Endometrial microvascular endothelial cells (primary cell): ENCODE data around the gene SRSF12. TPM values are rescaled to one million over a fixed set of nuclear protein-coding genes. Genes with fewer than 3 reads are reported as not detected.
"Not testable (repeated sequence)": the region's sequence is repeated elsewhere in the genome, so short reads cannot be mapped to it uniquely, and the experiment has no call there.

Source experiments
- in situ Hi-C: cut with HindIII; loops from 2 replicates; pipeline ENCODE4 v1.10.0; 2017; ENCODE audit warnings: low sequenced_read_pairs, low pct_unique_long_range_greater_than_20kb; ENCODE audit errors: inconsistent ontology term
- total RNA-seq: library from RNA; depleted of rRNA; stranded (reverse); fragments of >200 nt; gene quantifications from one replicate; pipeline ENCODE4 v1.2.3, GENCODE V29; 2015; ENCODE audit errors: inconsistent ontology term

Gene SRSF12
- total RNA-seq, 1 donor from 2014 or later = 0.09 TPM

DNA sequence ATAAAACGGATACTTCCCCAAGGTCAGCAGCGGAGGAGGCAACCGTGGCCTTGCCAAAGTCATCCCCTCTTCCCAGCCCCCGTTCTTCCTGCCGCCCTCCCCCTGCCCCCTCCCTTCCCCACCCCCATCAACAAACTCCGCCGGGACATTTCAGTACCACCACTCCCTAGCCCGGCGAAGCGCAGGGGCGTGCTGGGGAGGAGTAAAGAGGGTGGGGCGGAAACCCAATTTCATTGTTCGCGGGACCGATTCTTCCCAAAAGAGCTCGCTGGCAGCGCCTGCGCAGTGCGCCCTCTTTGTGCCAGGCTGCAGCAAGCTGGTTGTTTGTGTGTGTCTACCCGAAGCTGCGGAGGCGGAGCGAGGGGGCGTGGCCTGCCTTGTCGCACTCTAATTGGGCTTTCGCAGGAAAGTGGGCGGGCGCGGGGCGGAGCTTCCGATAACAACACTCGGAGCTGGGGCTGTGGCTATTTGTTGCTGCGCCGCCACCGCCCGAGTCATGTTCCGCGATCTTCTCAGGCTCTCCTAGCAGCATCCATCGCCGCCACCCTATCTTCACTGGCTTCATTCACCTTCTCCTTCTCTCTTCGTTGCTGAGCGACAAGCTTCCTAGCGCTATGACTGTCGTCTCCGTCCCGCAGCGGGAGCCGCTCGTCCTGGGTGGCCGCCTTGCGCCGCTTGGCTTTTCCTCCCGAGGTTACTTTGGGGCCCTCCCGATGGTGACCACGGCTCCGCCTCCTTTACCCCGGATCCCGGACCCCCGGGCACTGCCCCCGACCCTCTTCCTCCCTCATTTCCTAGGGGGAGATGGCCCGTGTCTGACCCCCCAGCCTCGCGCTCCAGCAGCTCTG lies 37.4 kb downstream of the SRSF12 start, which contains the start of gene PNRC1:
TSS of gene PNRC1 (plus strand) at position 471 of the 848 bp plus-strand sequence. CDS start at position 615, 144 bp downstream.
- in situ Hi-C loops = no loop called here

DNA sequence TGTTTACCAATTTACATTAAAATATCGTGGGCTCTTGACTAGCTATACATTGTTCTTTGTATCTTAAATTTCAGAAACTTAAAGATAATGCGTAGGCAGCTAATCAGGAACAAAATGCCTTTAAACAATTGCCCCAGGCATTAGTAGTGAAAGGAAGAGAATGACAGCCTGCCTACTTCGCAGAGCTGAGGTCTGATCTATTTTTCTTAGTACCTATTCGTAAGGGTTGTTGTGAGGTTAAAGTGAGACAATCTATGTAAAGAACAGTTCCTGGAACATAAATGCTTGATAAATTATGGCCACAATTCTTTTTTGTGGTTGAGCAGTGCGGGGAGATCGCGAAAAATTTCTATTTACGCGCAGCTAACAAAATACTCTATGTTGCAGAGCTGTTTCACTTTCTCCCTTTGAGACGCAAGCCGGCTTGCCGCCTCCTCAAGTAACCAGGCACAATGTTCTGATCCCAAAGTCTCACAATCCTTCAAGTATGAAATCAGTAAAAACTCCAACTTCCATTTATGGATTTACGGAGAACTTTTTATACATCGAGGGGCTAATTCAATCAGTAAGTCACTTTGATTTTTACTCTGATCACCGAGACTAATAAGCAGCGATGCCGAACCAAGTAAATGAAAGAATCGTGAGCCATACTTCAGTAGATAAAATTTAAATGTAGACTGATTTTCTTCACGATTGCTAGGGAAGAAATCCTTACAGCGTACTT lies 38.2 kb downstream of the SRSF12 start:
- in situ Hi-C loops = no loop called here

DNA sequence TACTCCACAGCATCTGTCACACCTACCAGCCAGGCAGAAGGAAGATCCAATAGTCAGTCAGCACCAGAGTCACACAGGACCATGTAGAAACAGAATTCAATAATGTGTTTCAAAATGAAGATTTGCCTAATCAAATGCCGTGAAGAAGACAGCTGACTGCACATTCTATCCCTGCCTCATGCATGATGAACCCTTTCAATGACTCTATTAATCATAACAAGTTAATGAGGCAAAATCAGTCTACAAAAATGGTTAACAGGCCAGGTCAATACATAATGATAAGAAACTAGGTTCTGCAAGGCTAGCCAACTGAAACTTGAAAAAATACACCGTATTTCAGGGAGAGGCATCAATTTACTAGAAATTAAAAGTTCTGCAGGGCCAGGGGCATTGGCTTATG lies 44.0 kb downstream of the SRSF12 start:
- in situ Hi-C loops = no loop called here

DNA sequence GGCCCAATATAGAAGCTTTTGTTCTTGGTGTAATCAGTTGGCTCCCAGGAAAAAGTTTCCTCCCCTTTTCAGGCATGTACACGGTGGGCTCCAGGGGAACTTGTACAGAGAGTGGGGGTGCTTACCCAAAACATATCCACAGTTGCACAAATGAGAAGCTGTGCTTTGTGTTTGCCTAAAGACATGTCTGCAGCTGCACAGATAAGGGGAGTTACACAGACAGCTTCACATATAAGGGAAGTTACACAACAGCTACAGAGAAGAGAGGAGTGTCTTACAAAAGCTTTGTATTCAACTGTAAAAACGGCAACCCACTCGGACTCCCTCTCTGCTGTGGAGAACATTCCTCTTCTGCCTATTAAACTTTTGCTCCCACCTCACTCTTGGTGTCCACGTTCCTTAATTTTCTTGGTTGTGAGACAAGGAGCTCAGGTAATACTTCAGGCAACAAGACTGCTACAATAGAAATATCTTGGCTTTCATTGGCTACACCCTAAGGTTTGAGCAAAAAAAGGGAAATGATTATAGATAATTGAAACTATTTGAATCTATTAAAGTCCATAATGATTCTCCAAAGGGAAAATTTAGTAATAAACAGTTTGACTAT lies 44.8 kb downstream of the SRSF12 start:
- in situ Hi-C loops = no loop called here

DNA sequence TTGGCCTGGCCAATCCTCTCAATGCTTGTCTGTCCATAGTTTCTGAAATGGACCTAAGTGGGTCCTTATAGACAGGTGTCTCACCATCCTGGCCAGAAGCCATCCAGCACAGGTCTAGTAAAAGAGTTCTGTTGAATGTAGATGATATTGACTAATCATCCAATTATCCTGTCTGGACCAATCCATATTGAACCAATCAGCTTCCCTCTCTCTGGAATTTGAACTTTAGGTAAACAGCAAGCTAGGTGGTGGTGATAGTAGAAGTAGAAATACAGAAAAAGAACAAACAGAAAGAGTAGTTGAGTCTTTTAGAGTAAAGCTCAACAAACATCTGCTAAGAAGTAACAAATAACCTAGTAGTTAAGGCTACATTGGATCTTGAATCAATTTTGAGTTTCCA lies 46.8 kb downstream of the SRSF12 start:
- in situ Hi-C loops = no loop called here

DNA sequence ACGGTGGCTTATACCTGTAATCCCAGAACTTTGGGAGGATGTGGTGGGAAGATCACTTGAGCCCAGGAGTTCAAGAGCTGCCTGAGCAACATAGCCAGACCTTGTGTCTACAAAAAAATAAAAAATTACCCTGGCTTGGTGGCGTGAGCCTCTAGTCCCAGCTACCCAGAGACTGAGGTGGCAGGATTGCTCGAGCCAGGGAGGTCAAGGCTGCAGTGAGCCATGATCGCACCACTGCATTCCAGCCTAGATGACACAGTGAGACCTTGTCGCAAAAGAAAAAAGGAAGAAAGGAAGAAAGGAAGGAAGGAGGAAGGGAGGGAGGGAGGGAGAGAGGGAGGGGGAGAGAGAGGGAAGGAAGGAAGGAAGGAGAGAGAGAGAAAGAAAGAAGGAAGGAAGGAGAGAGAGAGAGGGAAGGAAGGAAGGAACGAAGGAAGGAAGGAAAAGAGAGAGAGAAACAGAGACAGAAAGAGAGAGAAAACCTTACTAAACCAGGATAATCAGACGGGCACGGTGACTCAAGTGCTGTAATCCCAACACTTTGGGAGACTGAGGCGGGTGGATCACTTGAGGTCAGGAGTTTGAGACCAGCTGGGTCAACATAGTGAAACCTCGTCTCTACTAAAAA lies 48.2 kb downstream of the SRSF12 start:
- in situ Hi-C loops = no loop called here

DNA sequence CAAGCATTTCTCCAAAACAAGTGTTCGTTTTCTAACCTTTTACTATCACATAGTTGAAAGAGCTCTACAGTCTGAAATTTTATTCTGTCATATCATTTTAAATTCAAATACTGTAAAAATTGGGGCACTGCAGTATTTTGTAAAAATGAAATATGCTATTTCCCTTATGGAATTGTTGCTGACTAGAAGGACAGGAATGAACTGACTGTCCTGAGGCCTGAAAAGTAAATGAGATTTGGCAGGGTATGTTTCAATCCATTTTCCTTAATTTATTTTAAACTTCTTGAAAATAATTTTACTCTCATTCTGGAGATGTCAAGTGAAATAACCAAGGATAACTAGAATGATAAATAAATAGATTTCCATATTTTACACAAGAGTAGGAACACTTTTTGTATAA lies 49.2 kb downstream of the SRSF12 start:
- in situ Hi-C loops = no loop called here

DNA sequence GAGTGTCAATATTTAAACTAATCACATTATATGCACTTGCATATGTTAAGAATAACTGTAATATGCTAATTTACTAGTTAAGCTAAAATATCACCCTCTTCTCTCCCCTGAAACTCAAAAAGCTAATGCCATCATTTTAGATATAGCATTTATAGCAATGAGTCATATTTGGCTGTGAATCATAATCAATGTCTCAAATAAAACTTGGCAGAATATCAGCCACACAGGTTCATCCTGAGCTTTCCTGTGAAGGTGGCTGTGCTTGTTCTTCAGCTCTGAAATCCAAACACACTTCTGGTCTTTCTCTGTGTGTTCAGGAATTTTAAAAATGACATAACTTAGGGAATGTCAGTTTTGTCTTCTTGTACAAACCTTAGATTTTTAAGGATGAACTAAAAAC lies 50.1 kb downstream of the SRSF12 start:
- in situ Hi-C loops = no loop called here

DNA sequence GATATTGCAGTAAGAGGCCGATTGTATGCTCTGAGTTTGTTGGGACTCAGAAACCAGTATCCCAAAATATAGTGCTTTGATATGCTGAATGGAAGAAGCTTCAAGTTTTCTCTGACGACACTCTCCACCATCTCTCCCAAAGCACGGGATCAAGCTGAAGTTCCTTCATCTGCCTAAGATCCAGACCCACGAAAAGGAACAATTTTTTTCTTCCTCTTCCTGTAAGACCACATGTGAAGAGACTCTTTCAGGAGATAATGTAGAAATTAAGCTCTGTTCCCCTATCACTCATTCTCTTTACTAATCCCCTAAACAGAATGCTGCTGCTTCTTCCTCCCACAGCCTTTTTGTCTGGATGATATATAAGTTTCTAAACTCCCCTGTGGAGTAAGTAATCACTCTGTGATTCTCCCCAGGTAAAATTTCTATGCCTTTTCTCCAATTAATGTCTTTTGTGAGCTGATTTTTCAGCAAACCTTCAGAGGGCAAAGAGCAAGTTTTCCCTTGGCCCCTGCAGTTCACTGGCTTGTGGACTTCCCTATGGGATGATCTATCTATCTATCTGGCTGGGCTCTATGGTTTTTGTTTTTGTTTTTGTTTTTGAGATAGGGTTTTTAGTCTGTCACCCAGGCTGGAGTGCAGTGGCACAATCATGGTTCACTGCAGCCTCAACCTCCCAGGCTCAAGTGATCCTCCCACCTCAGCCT lies 50.8 kb downstream of the SRSF12 start:
- in situ Hi-C loops = no loop called here

DNA sequence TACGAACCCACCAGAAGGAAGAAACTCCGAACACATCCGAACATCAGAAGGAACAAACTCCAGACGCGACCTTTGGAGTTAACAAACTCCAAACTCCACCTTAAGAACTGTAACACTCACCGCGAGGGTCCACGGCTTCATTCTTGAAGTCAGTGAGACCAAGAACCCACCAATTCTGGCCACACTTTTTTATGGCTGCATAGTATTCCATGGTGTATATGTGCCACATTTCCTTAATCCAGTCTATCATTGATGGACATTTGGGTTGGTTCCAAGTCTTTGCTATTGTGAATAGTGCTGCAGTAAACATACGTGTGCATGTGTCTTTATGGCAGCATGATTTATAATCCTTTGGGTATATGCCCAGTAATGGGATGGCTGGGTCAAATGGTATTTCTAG lies 51.8 kb downstream of the SRSF12 start:
- in situ Hi-C loops = not testable (repeated sequence)

DNA sequence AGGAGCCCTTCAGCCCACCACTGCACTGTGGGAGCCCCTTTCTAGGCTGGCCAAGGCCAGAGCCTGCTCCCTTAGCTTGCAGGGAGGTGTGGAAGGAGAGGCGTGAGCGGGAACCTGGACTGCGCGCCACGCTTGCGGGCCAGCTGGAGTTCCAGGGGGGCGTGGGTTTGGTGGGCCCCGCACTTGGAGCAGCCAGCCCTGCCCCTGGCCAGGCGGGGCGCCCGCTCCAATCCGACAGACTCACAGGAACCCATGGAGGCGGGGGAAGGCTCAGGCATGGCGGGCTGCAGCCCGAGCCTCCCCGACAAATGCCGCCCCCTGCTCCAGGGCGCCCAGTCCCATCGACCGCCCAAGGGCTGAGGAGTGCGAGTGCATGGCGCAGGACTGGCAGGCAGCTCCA lies 52.9 kb downstream of the SRSF12 start:
- in situ Hi-C loops = not testable (repeated sequence)

DNA sequence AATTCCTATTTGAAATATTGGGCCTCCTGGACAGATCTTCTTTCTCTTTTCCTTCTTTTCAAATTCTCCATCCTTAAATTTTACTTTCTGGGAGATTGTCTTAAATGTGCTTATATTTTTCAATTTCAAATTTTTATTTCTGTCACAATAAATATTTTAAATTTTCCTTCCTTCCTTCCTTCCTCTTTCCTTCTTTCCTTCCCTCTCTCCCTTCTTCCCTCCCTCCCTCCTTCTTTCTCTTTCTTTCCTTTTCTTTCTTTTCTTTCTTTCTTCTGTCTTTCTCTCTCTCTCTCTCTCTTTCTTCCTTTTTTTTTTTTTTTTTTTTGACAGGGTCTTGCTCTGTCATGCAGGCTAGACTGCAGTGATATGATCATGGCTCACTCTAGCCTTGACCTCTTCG lies 54.0 kb downstream of the SRSF12 start:
- in situ Hi-C loops = no loop called here

DNA sequence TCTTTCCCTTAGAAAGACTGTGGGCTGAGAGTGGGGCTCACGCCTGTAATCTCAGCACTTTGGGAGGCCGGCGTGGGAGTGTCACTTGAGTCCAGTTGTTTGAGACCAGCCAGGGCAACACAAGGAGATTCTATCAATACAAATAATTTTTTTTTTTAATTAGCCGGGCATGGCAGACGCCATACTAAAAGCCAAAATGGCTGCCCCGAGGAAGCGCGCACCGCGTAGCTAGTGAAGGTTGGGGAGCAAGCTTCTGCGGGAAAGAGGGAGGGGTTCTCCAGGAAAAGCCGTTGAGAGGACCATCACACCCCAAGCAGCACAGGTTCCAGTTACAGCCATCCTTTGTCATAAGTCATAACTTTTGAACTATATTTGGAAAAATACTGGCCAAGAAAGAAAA lies 58.6 kb downstream of the SRSF12 start:
- in situ Hi-C loops = no loop called here

DNA sequence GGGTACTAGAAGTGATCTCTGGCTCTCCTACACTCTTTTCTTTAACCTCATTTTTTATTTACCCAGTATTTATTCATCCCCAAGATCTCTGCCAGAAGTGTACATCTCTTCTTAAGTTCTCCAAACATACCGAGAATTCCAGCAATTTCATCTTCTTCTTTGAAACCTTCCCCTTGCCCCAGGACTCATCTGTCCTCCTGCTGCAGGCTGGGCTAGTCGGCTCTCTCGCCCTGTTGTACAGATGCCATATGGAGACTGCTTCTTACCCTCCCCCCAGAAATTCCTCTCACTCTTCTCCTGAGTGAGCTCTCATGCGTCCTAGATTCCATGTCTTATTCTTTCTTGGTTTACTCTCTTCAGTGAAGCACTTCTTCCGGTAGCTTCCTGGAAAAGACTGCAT lies 59.2 kb downstream of the SRSF12 start:
- in situ Hi-C loops = no loop called here

DNA sequence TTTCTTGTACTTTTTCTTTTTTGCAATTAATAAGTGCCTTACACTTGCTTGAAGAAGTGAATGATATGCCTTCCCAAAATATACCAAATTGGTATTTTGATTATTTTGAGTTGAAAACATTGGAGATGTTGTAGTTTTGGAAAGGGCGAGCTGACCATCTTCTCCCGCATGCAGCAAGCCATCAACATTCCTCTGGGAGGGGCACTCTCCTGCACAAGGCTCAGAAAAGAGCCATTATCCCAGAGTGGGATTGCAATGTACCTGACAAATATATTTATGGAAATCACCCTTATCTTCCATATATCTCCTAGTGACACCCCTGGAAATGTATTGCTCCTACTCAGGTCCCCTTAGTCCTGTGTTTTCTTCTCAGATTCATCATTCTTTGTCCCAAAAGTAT lies 60.1 kb downstream of the SRSF12 start:
- in situ Hi-C loops = no loop called here

DNA sequence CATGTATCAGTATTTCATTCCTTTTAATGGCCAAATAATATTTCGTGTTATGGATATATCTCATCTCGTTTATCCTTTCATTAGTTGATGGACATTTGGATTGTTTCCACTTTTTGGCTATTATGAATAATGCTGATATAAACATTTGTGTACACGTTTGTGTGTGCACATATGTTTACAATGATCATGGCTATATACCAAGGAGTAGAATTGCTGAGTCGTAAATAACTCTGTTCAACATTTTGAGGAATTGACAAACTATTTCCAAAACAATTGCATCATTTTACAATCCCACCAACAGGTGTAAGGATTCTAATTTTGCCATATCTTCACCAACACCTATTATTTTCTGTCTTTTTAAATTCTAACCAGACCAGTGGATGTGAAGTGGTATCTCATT lies 63.7 kb downstream of the SRSF12 start:
- in situ Hi-C loops = no loop called here

DNA sequence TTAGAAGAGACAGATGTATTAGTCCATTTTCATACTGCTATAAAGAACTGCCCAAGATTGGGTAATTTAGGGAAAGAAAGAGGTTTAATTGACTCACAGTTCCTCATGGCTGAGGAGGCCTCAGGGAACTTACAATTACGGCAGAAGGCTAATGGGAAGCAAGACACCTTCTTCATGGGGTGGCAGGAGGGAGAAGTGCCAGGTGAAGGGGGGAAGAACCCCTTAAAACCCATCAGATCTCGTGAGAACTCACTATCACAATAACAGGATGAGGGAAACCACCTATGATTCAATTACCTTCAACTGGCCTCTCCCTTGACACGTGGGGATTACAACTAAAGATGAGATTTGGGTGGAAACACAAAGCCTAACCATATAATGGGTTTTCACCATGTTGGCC lies 66.2 kb downstream of the SRSF12 start:
- in situ Hi-C loops = no loop called here

DNA sequence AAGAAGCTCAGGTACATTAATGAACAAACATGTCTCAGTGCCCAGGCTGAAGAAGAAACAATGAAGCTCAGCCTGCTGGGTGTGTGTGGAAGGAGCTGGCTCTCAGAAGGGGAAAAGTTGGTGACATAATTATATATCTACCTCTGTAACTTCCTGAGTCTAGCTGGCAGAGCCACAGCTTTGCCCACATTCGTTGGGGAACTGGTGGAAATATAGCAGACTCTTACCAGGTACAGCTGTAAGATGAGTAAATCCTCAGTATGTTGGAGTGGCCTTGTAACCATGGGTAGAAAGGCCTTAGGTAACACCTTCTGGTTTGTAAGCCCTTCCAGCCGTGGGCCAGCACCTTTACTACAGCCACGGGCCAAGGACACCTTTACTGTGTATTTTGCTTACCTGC lies 67.2 kb downstream of the SRSF12 start:
- in situ Hi-C loops = no loop called here

DNA sequence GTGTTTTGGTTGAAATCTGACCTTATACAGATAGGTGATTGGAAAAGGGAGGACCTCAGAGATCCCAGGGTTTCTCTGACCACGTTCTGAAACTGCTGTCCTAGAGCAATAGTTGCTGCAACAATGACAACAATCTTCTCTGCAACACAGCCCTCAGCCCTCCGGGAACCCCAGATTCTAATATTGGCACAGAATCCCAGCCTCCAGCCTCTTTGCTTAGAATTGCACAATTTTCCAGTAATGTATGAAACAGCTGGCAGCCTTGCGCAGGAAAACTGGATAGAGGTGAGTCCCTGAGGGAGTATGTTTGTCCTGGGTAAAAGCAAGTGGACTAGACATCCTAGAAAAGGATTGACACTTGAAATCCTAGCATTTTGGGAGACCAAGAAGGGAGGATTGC lies 67.7 kb downstream of the SRSF12 start:
- in situ Hi-C loops = no loop called here
